ENCODE data around the gene C16orf95. TPM values are rescaled to one million over a fixed set of nuclear protein-coding genes. Genes with fewer than 3 reads are reported as not detected.

Gene C16orf95
- total RNA-seq, 4 donors from 2014 or later = 0.38 to 0.95 (median 0.85) TPM

GRCh38 chr16:87346517-87347060 is 29.4 kb upstream of the C16orf95 start:
- H3K36me3 ChIP-seq = peaks cover 18 to 80% (median 27%) of the 10 kb centered on the region in 3 donors
- no peaks in the 10 kb centered on the region for H3K9me3 ChIP-seq
- no peak overlapping the region for H3K4me3 ChIP-seq
- intact Hi-C loops (cut with DNase I) = no loop called here
- H3K4me1 ChIP-seq = peaks cover 8 to 47% (median 13%) of the 10 kb centered on the region in 3 donors
- TF ChIP-seq CTCF (IDR thresholded peaks at IDR 0.05) (no peak), POLR2A (IDR thresholded peaks at IDR 0.05) (no peak)
- H3K27me3 ChIP-seq = no peaks in the 10 kb centered on the region
- DNase-seq = no peak
- no peak overlapping the region for H3K27ac ChIP-seq
- WGBS, 2 donors = 93 to 94% methylated on average over 19 of the region's 21 CpGs

- H3K9me3 ChIP-seq = no peaks in the 10 kb centered on the region
- H3K4me1 ChIP-seq = peaks cover 8 to 40% (median 13%) of the 10 kb centered on the region in 3 donors
- H3K27ac ChIP-seq = peak overlapping the region in 3 of 4 donors; percentile 38 to 71 (median 61)
- TF ChIP-seq CTCF (IDR thresholded peaks at IDR 0.05) (no peak), POLR2A (IDR thresholded peaks at IDR 0.05) (no peak)
- no peaks in the 10 kb centered on the region for H3K27me3 ChIP-seq
- no peak for DNase-seq
- WGBS, 2 donors = 89 to 90% methylated on average over 16 to 24 of the region's 28 CpGs
- peaks cover 18 to 87% (median 27%) of the 10 kb centered on the region in 3 donors for H3K36me3 ChIP-seq
- intact Hi-C loops (cut with DNase I) = no loop called here
- H3K4me3 ChIP-seq = no peak overlapping the region
These were observed 28.7 kb upstream of the C16orf95 start for GRCh38 chr16:87345726-87346424.

GRCh38 chr16:87344931-87345631 is 27.9 kb upstream of the C16orf95 start:
- no peak for DNase-seq
- intact Hi-C loops (cut with DNase I) = no loop called here
- Histone ChIP-seq H3K27ac (peak overlapping the region; percentile 48 to 81 (median 69)), H3K36me3 (peaks cover 18 to 95% (median 27%) of the 10 kb centered on the region in 3 donors), H3K4me3 (peak overlapping the region in 1 of 4 donors; percentile 37), H3K27me3 (no peaks in the 10 kb centered on the region), H3K4me1 (peaks cover 8 to 32% (median 13%) of the 10 kb centered on the region in 3 donors), H3K9me3 (no peaks in the 10 kb centered on the region)
- 38 to 53% methylated on average over 2 to 3 of the region's 17 CpGs for WGBS, 2 donors
- TF ChIP-seq CTCF (IDR thresholded peaks at IDR 0.05) (no peak), POLR2A (IDR thresholded peaks at IDR 0.05) (no peak)

GRCh38 chr16:87344165-87344930 is 27.2 kb upstream of the C16orf95 start:
- Histone ChIP-seq H3K4me3 (peak overlapping the region in 1 of 4 donors; percentile 37), H3K27me3 (no peaks in the 10 kb centered on the region), H3K36me3 (peaks cover 18 to 99% (median 27%) of the 10 kb centered on the region in 3 donors), H3K4me1 (peaks cover 8 to 30% (median 13%) of the 10 kb centered on the region in 3 donors), H3K27ac (peak overlapping the region; percentile 48 to 81 (median 69)), H3K9me3 (no peaks in the 10 kb centered on the region)
- intact Hi-C loops (cut with DNase I) = no loop called here
- 73 to 87% methylated on average over 13 to 16 of the region's 34 CpGs for WGBS, 2 donors
- DNase-seq = no peak
- no peak for TF ChIP-seq CTCF (IDR thresholded peaks at IDR 0.05)
- no peak for TF ChIP-seq POLR2A (IDR thresholded peaks at IDR 0.05)
